ENCODE measurements around the gene ITPRID2. TPM values are rescaled to one million over a fixed set of nuclear protein-coding genes. Genes with fewer than 3 reads are reported as not detected.

The ITPRID2 gene
- 96.2 and 101 TPM in 2 replicates for total RNA-seq

GRCh38 chr2:181891258-181891965 is at the start of gene ITPRID2:
Gene ITPRID2 (plus strand): TSS chr2:181891730. CDS start chr2:181892067, 337 bp downstream.

Other genes with a start within 250 kb of the ITPRID2 start
- gene CERKL, start 234.6 kb upstream of the ITPRID2 start, total RNA-seq, result under 0.01 TPM in 1 of 2 replicates, not detected in the other
- gene NEUROD1, start 211.2 kb upstream of the ITPRID2 start, total RNA-seq, result not detected in 2 replicates
- gene PPP1R1C, start 94.1 kb downstream of the ITPRID2 start, total RNA-seq, result 1.3 and 1.9 TPM in 2 replicates

All from hair follicle dermal papilla cell (primary cell).